HG02973 (cell line): ENCODE data around the gene TNRC6C.

ENCODE experiments used
- ATAC-seq: cut with Tn5 transposase; IDR thresholded peaks from one replicate; pipeline ENCODE4 v1.9.1; 2021; ENCODE audit warnings: moderate library complexity; ENCODE audit not compliant: unreplicated experiment

TNRC6C gene

GRCh38 chr17:77957857-77958715 is at the start of gene TNRC6C:
Gene TNRC6C, plus strand, starts transcription at chr17:77958703. Its CDS starts 45,504 bp downstream, at chr17:78004207.
- ATAC-seq = peak; percentile 78

GRCh38 chr17:77909236-77909635 is 49.3 kb upstream of the TNRC6C start:
- ATAC-seq = no peak

GRCh38 chr17:77909816-77910215 is 48.7 kb upstream of the TNRC6C start:
- ATAC-seq = no peak

GRCh38 chr17:77914385-77915254 is 43.9 kb upstream of the TNRC6C start:
- no peak for ATAC-seq

- no peak for ATAC-seq
Measured at GRCh38 chr17:77915594-77916021, 42.9 kb upstream of the TNRC6C start.

- ATAC-seq = no peak
Measured at GRCh38 chr17:77916264-77916663, 42.2 kb upstream of the TNRC6C start.

GRCh38 chr17:77916703-77917481 is 41.6 kb upstream of the TNRC6C start:
- ATAC-seq = no peak

- no peak for ATAC-seq
Measured at GRCh38 chr17:77919276-77919675, 39.2 kb upstream of the TNRC6C start.

- no peak for ATAC-seq
Measured at GRCh38 chr17:77923135-77923534, 35.4 kb upstream of the TNRC6C start.

- no peak for ATAC-seq
Measured at GRCh38 chr17:77923776-77924513, 34.6 kb upstream of the TNRC6C start.

- ATAC-seq = no peak
Measured at GRCh38 chr17:77924757-77925336, 33.7 kb upstream of the TNRC6C start.

GRCh38 chr17:77925831-77926543 is 32.5 kb upstream of the TNRC6C start:
- ATAC-seq = no peak

GRCh38 chr17:77926981-77927380 is 31.5 kb upstream of the TNRC6C start:
- no peak for ATAC-seq

GRCh38 chr17:77927777-77928518 is 30.6 kb upstream of the TNRC6C start:
- no peak for ATAC-seq

GRCh38 chr17:77928519-77929179 is 29.9 kb upstream of the TNRC6C start:
- ATAC-seq = no peak

GRCh38 chr17:77929180-77929564 is 29.3 kb upstream of the TNRC6C start:
- no peak for ATAC-seq

- ATAC-seq = no peak
Measured at GRCh38 chr17:77929871-77930436, 28.5 kb upstream of the TNRC6C start.
